GM19035 (cell line): ENCODE results near the gene CLDN5.

ENCODE experiments used
- ATAC-seq: cut with Tn5 transposase; IDR thresholded peaks from one replicate; pipeline ENCODE4 v1.9.1; 2021; ENCODE audit not compliant: unreplicated experiment

The CLDN5 gene

DNA sequence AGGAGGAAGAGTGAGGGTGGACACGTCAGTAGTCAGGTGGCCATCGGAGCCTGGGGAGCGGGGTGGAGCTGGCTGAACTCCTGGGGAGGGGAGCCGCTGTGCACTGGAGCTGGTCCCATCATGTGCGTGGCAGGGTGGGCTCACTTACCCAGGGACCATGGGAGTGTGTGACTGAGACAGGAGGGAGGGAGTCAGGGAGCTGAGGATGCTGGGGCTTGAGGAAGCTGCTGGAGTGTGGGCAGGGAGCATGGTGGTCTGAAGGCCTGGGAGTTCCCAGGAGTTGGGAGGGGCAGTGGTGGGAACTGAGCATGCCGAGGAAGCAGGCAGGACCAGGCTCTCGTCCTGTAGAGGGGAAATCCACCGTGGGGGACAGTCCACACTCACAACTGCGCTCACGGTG is 18.0 kb downstream of the CLDN5 start:
- ATAC-seq: no peak

DNA sequence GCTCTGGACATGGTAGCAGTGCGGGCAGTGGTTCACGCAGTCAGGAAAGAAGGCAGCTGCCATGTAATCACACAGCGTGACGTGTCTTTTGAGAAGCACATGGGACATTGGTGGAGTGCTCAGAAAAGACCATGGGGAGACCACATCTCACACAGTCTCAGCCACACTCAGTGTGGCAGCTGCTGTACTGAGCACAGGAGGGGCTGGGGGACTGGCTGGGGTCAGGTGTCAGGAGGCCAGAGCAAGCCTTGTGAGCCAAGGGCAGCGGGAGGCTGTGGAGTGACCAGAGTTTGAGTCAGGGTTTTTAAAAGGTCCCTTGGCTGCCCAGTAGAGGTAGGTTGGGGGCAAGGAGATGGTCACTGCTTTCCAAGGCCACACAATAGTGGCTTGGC is 18.5 kb downstream of the CLDN5 start:
- ATAC-seq: no peak

DNA sequence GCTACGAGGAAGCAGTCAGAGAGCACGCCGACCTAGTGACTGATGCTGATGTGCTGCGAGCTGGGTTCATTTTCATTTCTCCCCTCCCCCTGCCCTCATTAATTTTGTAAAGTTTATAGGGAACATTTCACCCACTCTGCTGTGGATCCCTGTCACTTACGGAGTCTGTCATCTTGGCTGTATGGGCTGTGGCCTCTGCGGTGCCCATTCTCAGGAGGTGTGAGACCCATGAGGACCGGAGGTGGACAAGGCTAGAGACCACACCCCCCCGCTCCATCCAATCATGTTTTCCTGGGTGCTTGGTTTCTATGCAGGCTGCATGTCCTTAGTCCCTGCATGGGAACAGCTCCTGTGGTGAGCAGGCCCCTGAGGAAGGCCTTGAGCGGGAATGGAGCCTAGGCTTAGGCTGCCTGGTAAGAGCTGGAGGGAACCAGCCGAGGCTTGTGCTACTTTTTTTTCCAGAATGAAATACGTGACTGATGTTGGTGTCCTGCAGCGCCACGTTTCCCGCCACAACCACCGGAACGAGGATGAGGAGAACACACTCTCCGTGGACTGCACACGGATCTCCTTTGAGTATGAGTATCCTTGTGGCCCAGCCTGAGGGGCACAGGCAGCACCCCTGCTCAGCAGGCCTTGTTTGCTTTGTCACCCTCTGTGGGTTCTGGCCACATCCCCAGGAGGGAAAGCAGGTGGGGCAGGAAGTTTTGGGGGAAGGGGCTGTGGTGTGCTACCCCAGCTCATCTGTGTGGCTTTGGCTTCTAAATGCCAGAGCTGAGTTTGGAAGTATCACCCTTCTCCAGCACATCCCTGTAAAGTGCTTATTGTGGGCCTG is 19.1 kb downstream of the CLDN5 start:
- ATAC-seq: no peak

DNA sequence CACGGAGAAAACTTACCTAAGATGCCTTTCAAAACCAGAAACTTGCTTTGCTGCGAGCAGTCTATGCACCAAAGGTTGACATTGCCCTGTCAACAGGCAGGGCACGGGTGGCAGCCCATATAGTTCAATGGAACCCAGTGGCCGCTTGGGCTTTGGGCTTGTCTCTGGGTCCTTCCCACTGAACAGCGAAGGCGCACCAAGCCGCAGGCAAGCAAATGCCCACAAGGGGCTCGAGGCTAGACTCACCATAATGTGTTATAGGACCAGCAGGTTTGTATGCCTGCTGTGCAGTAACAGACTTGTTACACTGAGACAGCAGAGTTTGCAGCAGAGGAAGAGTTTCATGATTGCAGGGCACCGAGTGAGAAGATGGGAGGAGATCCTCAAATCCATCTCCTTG is 20.3 kb downstream of the CLDN5 start:
- ATAC-seq: no peak

DNA sequence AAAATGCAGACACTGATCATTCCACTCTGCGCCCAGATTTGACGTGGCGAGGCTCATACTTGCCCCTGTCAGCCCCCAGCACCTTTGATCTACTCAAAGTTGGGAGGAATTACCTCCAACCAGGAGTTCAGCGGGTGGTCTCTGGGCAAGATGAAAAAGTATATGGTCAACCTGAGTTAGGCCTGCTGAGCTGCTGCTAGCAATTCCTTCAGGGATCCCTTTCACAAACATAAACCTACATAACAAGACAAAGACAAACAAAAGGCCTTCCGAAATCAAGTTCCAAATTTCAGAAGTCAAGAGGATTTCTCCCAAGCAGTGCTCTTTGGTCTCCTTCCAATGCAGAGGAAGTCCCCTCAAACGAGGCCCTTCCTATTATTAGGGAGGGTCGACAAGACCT is 20.8 kb downstream of the CLDN5 start:
- no peak for ATAC-seq

DNA sequence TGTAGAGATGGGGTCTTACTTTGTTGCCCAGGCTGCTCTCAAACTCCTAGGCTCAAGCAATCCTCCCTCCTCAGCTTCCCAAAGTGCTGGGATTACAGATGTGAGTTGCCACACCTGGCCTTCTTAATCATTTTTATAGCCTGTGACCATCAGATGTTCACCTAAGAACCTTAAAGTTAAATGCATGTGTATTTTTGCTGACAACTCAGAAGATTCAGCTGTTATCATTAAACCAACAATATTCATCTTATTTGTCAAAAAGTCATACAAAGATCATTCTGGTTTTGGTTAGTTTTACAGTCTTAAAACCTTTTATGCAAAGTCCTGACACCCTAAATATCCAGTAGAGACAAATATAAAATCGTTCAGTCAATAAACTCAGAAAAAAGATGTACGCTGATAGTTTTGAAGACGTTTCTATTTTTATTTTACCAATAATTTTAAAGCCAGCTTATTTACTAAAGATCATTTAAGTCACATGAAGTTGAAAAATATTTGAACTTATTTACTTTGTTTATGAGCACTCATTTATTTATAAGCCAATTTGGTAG is 22.2 kb downstream of the CLDN5 start:
- no peak for ATAC-seq

DNA sequence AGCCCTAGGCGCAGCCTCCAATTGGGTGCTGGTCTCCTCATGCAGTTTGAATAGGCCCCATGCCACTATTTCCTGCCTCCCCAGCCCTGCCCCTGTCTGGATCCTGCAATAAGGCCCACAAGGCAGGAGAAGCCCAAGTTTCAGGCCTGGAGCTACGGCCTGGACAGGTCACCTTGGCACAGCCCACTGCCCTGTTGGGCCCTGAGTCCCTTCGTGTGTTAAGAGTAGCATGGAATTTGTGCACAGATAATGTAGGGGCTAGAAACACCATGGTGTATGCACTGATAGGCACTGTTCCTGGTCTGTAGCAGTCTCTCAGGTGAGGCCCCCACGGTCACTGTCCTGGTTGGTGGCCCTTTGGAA is 24.3 kb downstream of the CLDN5 start:
- ATAC-seq: no peak

DNA sequence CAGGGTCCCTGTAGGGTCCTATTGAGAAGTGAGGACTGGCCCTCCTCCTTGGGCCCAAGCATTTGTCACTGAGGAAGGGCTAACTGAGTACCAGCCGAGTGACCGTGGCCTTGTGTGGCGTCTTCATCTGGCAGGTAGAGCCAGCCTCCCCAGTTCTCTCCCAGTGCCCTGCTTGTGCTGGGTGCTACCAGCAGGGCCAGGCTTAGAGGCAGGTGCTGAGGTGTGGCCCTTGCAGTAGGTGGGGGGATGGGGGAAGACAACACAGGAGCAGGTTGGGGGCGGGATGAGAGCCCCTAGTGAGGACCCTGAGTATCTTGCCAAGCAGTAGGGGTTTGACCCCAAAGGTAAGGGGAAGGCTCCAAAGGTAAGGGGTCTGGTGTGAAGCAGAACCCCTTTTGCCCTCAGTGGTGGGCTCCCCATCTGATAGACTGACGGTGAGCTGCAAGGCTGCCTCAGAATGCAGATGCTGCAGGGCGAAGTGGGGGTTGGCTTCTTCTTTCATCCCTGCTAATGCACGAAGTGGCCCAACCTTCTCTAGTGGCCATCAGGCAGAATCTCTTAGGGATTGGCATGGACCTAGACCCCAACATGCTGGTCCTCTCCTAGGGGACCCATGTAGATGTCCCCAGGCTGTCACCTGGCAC is 24.9 kb downstream of the CLDN5 start:
- no peak for ATAC-seq

DNA sequence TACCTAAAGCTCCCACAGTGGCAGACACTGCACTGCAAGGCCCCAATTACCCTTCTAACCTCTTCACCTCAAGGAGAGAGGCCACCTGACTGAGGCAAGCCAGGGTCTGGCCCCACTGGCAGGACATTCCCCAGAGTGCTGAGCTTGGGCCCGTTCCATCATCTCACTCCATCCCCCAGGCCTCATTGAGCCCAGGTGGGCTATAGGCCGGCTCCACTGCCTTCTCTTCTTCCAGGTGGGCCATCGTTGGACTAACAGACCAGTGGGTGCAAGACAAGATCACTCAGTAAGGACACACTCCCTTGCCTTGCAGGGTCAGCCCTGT is 25.4 kb downstream of the CLDN5 start:
- no peak for ATAC-seq

DNA sequence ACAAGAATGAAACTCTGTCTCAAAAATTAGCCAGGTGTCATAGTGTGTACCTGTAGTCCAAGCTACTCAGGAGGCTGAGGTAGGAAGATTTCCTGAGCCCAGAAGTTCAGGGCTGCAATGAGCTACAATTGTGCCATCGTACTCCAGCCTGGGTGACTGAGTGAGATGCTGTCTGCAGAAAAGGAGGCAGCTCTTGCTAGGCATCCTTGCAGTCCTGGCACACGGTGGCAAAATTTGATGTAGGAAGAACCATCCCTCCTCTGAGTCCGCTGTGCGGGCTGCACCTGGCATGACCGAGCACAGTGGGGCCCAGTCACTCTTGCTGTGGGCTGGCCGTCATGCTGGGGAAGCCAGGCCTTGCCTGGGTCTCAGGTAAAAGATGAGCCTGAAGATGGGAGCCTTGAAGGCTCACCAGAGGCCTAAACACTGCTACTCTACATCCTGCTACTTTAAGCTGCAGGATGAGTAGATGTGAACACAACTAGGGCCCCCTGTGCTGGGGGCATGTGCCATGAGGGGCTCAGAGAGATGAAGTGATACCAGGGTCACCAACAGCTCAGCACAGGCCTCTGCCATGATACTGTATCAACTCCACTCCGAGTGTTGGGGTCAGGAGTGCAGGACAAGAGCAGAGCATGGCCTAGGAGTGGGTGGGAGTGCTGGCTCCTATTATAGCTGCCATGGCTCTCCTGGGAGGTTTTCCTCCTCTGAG is 25.9 kb downstream of the CLDN5 start:
- no peak for ATAC-seq

DNA sequence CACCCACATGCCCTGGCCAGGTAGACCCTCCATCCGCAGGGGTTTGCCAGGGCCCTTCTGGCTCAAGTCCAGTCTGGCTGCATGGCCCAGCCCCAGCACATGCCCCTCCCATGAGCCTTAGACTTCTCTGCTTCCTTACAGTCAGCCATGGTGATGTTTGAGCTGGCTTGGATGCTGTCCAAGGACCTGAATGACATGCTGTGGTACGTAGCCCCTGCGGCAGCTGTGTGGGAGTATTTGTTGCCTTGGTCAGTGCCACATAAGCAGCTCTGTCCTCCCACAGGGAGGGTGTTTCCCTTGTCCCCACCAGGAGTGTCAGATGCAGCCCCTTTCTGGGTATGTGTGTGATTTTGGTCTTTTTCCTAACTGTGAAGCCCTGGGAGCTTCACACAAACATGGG is 27.0 kb downstream of the CLDN5 start:
- ATAC-seq: no peak

DNA sequence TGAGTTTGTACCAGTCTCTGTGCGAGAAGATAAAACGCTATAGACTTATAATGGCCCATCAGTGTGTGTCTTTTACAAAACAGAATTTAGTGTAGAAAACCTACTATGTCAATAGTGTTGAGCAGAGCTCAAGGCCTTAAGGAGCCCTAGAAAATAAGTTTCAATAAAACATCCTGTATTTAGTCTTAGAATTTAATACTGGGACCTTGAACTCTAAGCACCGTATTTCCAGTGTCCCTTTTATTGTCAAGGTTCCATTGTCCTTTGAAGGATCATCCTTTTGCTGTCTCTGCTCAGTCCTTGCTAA is 27.9 kb downstream of the CLDN5 start:
- no peak for ATAC-seq

DNA sequence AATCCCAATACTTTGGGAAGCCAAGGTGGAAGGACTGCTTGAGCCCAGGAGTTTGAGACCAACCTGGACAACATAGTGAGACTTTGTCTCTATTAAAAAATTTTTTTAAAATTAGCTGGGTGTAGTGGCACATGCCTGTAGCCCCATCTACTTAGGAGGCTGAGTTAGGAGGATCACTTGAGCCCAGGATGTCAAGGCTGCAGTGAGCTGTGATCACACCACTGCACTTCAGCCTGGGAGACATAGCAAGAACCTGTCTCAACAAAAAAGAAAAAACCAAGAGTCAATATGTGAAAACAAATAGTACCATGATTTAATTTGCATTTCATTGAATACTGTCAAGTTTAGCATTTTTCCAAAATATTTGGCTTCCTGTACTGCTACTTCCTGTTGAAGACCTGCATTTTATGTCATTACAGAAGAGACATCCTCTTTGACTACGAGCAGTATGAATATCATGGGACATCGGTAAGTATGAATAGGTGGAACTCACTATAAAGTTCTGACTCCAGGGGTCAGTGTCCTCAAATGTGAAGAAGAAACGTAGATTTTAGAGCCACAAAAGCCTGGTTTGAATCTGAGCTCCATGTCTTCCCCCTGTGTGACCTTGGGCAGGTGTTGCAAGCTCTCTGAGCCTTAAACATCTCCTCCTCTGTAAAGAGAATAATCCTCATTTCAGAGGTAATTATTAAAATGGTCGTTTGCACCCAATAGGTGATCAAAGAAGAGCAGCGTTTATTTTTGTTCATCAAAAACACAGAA is 28.5 kb downstream of the CLDN5 start:
- no peak for ATAC-seq

DNA sequence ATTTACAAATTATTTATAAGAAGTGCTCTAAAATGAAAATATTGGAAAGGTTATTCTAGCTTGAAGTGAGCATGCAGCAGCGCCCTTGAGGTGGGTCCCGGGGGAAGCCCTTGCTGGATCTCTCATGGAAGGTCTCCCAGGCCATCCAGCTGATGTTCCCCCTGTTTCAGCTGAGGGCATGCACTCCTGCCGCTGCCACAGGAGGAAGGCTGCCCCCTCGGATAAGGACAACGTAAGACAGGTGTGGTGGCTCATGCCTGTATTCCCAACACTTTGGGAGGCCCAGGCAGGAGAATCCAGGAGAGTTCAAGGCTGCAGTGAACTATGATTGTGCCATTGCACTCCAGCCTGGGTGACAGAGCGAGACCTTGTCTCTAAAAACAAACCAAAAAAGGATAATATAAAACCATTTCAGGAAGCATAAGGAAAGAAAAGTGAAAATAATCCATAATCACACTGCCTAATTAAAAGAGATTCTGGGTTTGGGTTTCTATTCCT is 29.5 kb downstream of the CLDN5 start:
- ATAC-seq: no peak

DNA sequence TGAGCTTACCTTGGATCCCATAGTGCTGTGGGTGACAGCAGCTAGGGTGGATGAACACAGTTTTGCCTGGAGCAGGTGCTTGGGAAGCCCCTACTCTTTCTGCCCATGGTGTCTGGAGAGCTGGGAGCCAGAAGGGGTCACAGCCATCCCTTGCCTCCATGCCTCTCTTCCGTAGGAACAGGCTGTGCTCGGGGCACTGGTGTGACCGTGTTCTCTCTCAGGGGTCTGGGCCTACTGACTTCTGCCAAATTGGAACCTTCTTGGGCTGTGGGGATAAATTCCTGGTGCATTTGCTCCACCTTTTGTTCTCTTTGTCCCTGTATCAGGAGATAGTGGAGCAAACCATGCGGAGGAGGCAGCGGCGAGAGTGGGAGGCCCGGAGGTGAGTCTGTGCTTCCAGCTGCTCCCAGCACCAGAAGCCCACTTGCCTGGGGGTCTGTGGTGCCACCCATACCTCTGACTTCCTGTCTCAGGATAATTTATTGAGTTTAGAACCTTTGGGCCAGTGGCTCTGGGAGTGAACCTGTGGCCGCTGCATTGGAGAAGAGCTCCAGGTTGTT is 30.1 kb downstream of the CLDN5 start:
- ATAC-seq: no peak

DNA sequence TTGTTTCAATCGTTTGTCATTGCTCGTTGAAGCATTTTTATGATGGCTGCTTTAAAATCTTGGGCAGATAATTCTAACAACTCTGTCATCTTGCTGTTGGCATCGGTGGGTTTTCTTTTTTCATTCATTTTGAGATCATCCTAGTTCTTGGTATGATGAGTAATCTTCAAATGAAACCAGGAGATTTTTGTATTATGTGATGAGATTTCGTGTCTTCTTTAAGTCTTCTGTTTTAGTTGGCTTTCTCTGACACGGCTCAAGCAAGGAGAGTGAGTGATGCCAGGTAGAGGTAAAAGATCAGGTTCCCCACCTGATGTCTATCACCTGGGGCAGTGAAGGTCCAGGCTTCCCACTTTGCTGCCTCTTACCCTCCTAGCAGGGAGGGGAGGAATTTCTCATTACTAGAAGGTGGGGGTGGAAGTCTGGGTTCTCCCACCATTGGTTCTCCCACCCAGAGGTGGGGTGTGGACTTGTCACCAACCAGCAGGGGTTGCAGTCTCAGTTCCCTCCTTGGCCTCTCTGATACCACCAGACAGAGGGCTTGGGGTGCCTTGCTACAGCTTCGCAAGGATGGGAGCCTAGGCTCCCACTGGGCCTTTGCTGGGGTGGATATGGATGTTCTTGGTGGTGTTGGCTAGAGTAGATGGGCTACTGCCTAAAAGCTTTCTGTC is 31.6 kb downstream of the CLDN5 start:
- ATAC-seq: no peak

DNA sequence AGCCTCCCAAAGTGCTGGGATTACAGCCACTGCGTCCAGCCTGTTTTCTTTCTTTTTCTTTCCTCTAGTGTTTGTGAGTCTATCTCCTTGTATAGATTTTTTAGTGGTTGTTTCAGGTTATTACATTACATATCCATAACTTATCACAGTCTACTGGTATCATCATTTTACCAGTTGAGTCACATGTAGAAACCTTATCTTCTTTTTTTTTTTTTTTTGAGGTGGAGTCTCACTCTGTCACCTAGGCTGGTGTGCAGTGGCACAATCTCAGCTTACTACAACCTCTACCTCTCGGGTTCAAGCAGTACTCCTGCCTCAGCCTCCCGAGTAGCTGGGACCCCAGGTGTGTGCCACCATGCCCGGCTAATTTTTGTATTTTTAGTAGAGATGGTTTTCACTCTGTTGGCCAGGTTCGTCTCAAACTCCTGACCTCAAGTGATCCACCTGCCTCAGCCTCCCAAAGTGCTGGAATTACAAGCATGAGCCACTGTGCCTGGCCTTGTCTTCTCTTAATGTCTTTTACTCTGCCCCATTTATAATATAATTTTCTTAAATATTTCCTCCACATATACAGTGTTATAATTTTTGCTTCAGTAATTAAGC is 33.5 kb downstream of the CLDN5 start:
- no peak for ATAC-seq

DNA sequence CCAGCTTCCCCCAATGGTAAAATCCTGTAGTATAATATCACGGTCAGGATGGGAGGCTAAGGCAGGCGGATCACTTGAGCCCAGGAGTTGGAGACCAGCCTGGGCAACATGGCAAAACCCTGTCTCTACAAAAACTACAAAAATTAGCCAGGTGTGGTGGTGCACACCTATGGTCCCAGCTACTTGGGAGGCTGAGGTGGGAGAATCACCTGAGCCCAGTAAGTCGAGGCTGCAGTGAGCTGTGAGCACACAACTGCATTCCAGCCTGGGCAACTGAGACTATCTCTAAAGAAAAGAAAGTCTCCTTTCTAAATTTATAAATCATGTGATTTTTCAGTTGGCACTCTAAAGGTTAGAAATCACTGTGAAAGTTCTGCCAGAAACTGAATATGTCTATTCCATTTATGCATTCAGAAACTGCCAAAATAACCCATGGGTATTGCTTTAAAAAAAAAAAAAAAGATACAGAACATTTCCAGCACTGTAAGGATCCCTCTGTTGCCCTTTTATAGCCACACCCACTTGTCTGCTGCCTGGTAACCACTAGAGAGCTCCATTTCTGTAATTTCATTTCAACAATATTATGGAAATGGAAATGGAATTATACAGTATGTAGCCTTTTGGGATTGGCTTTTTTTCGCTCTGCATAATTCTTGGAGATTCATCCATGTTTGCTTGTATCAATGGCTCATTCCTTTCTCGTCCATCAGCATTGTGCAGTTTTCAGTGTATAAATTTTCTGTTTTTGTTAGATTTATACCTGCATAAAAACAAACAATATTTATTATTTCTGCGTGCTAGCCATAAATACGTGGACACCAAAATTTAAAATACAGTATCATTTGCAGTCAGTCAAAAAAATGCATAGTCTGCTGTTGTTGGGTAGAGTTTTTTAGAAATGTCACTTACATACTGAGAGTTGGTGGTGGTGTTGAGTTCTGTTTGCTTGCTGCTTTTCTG is 35.0 kb downstream of the CLDN5 start:
- no peak for ATAC-seq

DNA sequence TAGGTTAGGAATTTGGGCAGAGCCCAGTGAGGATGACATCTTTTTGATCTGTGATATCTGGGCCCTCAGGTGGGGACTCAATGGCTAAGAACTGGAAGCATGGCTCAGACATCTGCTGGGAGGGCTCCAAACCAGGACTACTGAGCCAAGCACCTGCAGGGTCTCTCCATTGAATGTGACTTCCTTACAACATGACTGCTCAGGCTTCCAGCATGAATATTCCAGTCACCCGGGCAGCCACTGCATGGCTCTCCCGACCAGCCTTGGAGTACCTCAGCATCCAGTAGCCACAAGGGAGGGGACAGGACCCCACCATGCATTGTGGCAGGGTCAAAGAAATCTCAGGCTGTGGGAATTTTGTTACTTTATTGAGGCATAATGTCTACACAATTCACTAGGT is 35.9 kb downstream of the CLDN5 start:
- no peak for ATAC-seq
